Testis (tissue), 2 donors: ENCODE data around the gene ZC3H4.
"Not testable (repeated sequence)": the region's sequence is repeated elsewhere in the genome, so short reads cannot be mapped to it uniquely, and the experiment has no call there.

Experiments used
- POLR2A ChIP-seq: fragments of 450-650 bp; IDR thresholded peaks from one replicate; pipeline ENCODE4 v1.6.1; 2017; ENCODE audit warnings: antibody characterized with exemption, mild to moderate bottlenecking, moderate library complexity
- TF ChIP-seq, protein P1 (sequence below), 3 experiments: fragments of 450-650 bp in 2 of 3; fragments of 200-600 bp in 1 of 3; sonication (generic) in 1 of 3; IDR thresholded peaks; one replicate each; pipeline ENCODE4 v1.5.1; 2016 to 2019; ENCODE audit warnings: antibody characterized with exemption in 3 of 3, mild to moderate bottlenecking in 2 of 3, moderate library complexity in 1 of 3

DNA sequence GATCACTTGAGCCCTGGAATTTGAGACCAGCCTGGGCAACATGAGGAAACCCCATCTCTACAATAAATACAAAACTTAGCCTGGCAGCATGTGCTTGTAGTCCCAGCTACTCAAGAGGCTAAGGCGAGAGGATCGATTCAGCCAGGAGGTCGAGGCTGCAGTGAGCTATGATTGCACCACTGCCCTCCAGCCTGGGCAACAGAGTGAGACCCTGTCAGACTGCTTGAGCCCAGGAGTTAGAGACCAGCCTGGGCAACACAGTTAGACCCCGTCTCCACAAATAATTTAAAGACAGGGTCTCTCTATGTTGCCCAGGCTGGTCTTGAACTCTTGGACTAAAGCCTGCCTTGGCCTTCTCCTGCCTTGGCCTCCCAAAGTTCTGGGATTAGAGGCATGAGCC is 12.5 kb downstream of the ZC3H4 start:
- TF ChIP-seq, protein P1, sequence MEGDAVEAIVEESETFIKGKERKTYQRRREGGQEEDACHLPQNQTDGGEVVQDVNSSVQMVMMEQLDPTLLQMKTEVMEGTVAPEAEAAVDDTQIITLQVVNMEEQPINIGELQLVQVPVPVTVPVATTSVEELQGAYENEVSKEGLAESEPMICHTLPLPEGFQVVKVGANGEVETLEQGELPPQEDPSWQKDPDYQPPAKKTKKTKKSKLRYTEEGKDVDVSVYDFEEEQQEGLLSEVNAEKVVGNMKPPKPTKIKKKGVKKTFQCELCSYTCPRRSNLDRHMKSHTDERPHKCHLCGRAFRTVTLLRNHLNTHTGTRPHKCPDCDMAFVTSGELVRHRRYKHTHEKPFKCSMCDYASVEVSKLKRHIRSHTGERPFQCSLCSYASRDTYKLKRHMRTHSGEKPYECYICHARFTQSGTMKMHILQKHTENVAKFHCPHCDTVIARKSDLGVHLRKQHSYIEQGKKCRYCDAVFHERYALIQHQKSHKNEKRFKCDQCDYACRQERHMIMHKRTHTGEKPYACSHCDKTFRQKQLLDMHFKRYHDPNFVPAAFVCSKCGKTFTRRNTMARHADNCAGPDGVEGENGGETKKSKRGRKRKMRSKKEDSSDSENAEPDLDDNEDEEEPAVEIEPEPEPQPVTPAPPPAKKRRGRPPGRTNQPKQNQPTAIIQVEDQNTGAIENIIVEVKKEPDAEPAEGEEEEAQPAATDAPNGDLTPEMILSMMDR (IDR thresholded peaks at IDR 0.05): not testable (repeated sequence)
- not testable (repeated sequence) for TF ChIP-seq POLR2A
